Activated CD8-positive, alpha-beta memory T cell treated with anti-CD3 and anti-CD28 coated beads, Interleukin-2, amount 50 U/mL, for 1 hour (primary cell): ENCODE measurements around the gene MYLK.

Experiments used
- DNase-seq: peaks from one replicate; pipeline ENCODE4 v3.0.0-alpha.2; 2020; ENCODE audit errors: extremely low read depth

The MYLK gene

DNA sequence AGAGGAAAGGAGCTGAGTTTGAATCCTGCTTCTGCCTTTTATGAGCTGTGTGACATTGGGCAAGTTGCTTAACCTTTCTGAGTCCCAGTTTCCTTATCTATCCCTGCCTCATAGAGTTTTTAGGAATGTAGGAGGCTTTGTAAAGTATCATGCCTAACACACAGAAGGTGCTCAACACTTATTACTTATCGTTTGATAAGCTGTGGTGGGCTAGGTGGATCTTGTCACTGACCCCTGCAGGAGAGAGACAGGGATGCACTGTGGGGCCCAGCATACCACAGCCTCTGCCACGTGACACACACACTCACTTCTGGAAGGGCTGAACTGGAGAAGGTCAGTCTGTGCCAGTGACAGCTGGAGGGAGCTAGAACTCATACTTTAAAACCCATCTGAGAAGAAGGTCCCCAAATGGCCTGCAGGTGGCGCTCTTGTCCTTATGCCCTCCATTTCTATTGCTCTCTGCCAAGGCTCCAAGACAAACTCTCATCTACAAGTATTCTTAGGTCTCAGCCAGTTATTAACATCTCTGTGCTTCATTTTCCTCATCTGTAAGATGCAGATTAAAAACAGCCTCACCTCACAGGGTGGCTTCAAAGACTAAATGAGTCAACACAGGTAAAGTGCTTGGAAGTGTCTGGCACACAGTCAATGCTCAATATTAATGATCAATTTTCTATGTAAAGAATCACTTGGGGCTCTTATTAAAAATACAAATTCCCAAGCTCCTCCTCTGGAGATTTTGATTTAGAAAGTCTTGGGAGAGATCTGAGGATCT lies 241.8 kb downstream of the MYLK start:
- DNase-seq: no peak

DNA sequence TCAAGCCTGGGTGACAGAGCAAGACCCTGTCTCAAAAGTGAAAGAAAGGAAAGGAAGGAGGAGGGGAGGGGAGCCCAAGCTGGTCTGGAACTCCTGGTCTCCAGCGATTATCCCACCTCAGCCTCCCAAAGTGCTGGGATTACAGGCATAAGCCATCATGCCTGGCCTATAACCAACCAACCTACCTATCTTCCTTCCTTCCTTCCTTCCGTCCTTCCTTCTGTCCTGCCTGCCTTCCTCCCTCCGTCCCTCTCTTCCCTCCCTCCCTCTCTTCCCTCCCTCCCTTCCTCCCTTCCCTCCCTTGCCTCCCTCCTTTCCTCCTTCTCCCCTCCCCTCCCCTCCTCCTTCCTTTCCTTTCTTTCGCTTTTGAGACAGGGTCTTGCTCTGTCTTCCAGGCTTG lies 242.6 kb downstream of the MYLK start:
- no peak for DNase-seq

DNA sequence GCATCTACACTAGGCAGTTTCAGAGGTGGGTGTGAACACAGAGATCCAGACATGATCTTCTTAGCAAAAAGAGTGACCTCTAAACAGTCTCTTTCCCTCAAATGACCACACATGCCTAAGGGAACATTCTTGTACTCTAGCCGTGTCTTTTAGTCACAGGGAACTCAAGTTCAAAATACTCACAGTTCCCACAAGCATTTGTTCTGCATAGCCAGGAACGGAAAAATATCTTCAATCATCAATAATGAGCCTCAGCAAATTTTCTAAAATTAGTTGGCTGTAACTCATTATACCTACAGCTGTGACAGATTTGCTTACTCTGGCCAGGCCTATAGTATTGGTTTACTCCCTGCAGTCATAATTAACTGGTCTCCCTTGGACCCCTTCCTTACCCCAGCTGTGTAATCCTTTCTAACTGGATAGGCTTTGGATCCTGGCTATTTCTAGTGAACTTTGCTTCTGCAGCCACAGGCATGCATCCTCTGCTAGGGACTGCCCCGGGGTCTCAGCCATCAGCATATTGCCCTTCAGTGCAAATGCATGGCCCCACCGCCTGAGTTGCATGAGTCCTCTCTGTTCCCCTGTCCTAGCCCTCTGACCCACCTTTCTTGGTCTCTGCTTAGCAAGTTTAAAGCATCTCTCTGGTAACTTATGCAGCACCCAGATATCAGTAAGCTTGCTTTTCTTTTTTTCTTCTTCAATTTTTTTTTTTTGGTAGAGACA lies 243.2 kb downstream of the MYLK start:
- no peak for DNase-seq

DNA sequence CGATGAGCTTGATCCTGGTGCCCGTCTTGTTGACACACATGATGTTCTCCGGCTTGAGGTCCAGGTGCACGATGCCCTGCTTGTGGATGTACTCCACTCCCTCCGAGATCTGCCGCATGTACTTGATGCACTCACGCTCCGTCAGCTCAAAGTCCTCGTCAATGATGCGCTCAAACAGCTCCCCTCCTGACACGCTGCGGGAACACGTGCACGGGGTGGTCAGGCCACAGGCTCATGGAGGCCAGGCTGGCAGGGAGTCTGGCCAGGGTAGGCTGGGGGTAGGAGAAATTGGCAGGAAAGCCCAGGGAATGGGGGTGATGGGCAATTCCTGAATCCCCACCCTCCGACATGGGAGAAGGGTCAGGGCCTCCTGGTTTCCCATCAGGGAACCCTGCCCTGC lies 243.8 kb downstream of the MYLK start:
- no peak for DNase-seq

DNA sequence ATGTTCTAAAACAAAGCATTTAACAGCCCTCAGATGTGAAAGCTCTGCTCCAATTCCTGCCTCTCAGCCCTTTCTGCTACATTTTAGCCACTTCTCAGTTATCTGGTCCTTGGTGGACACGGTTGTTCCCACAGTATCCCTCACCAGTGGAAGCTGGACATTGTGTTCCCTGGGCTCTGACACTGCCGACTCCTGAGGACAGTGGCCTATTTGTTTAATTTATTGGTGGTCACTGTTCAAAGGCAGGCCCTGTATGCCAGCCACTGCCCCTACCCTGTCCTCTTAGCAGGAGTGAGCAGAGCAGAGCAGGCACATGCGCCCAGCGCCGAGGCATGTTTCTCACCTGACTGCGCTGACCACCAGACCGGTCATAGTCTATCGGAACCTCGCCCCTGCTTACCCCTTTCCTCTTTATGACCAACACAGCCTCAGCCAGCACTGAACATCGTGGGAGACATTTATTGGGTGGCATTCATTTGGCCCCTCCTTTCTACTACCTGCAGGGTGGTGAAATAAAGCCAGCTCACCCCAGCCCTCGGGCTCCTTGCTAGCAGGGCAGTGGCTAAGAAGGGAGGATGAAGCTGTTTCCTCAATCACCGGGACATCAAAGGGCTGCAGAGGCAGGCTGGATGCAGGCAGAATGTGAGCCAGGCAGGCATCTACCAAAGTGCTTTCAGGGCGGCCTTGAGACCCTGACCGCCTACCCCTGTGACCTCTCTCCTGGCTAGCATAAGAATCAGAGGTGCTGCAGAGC lies 245.0 kb downstream of the MYLK start:
- DNase-seq: no peak

DNA sequence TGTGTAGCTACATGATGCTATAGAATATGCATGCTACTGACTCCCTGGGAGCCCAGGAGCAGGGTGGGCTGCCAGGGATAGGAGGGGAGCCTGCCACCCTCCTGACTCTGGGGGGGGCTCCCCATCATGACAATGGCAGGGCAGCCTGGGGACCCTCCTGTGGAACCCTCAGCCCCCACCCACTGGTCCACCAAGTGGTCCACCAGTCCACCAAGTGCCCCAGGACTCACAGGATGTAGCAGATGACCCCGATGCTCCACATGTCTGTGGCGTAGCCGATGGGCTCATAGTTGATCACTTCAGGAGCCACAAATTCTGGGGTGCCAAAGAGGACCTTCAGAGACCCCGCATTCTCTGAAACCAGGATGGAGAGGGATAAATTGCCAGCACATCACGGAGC lies 246.3 kb downstream of the MYLK start:
- no peak for DNase-seq

DNA sequence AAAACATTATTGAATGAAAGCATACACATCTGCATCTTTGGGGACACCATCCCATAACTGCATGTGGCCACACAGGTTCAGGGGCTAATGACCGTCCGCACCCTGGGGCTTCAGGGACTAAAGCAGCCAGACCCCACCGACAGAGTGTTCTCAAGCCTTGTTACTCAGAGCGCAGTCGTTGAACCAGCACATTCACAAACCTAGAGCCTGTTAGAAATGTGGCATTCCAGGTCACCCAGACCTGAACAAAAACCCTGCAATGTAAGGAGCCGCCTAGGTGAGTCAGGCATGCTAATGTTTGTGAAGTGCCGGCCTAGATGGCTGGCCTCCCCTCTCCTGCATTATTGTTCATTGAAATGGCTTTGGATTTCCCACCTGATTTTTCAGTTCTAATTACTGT lies 247.0 kb downstream of the MYLK start:
- no peak for DNase-seq

DNA sequence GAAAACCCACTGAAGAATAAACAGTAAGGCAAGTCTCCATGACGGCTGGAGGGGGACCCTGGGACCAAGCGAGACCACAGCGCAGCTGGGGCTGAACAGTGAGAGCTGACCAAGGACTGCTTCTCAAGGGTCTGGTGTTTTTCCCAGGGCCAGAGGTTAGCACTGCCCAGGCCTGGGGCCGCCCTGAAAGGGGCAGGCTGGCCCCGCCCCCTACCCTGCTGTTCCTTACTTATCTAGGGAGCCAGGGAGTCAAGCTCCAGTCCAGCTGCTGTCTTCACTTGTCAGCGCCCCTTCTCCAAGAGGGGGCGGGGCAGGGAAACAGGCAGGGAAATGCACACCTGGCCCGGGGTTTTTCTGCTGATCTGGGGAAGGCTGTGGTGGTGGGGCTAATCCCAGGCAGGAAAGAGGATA lies 247.7 kb downstream of the MYLK start:
- no peak for DNase-seq

DNA sequence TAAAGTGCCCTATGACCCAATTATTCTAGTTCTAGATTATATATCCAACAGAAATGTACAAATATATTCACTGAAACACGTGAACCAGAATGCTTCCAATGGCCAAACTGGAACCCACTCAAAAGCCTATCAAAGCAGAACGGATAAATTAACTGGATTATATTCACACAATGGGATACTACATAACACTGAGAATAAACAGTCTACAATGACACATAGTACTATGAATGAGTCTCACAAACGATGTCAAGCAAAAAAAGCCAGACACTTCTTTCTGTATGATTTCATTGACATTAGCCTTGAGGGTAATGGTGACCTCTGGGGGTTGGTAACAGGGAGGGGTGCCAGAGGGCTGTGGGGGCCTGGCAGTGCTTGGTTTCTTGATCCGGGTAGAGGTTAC lies 248.4 kb downstream of the MYLK start:
- DNase-seq: no peak

DNA sequence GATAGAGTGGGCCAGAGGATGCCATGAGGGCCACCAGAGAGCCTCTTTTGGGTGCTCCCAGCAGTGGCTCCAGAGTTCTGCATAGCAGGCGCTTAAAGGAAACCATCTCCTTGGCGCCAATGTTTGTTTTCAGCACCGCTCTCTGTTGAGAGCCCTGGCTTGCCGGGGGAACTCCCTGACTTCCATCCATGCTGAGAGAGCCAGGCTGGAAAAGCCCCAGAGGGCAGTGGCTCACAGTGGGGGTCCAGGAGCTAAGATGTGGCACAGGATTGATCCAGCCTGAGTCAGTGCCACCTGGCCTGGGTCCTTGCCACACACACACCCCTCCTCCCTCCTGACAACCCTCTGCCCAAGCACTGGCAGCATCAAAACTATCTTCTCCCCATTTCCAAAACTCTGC lies 248.9 kb downstream of the MYLK start:
- DNase-seq: no peak

DNA sequence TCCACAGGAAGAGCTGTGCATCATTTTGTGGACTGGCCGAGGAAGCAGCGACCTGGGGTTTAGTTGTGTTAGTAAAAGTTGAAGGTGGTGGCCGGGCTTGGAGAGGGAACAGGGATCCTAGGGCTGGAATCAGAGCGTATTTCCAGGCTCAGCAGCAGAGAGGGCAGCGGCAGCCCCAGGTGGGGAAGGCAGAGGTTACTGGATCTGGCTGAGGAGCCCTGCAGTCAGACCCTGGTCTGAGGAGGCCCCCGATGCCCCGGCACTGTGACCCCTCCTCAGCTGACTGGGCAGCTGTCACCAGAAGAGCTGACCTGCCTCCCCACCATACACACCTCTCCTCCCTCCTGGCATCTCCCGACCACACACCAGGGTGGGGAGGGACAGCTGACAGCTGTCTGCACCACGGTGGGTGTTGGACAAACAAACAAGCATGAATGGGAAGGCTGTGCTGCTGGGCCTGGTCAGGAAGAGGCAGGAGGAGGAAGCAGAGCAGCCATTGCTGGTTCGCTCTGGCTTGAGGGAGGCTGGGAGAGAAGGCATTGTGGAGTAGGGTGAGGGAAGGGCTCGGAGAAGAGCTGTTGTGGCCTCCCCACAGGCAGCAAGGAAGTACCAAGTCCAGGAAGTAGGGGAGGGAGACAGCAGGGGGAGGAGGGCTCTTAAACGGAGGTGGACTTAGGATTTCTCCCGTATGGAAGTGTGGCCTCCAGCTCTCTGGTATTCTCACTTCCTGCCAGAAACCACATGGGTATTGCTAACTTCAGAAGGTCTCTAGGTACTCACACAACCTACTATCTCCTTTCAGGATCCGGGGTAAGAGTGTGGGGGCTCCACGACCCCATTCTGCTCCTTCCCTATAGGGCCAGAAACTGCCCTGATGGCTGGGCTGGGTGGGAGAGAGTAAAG lies 249.7 kb downstream of the MYLK start:
- no peak for DNase-seq

DNA sequence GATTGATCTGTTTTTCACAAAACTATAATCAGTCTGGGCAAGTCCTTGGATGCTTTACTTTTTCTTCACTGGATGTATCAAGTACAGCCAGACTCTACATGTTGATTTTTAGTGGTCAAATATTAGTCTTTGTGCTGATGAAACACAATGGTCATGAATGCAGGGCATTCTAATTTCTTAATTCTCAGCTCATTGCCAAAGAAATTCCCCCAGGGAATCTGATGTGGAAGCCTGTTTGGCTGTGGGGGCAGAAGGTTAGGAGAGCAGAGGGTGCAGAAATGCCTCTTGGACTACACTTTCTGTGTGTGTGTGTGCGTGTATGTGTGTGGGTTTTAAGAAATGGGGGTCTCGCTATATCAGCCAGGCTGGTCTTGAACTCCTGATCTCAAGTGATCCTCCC lies 250.6 kb downstream of the MYLK start:
- no peak for DNase-seq

DNA sequence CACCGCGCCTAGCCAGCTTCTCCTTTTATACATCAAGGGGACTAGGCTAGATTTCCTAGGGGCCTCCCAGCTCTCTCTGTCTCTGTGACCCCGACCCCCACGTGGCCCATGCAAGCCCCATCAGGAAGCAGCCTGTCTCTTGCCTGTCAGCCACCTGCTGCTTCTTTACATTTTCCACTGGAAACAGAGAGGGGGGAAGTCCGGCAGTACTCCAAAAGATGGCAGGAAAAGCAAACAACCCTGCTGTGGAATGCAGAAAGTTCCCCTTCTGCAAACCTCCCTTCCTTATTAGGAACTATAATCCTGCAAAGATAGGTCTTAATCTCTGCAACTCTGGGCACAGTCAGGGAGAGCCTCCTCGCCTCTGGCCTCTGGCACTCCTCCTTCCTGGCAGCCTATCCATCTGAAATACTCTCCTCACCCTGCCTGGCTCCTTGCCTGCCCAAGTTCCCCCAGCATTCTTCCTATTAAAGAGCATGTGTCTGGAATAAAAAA lies 251.9 kb downstream of the MYLK start:
- no peak for DNase-seq

DNA sequence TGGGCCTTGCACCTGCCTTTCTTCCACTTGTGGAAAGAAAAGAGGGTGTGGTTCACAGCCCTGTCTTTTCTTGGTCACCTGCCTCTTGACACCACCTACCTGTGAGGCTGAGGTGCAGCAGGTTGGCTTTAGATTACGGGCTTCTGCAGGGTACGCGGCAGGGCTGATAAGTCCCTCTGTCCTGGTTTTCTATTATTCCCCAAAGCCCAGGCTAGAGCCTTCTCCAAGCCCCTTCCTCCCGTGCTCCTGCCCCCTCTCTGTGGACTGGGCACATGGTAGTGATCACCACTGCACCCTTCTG lies 254.4 kb downstream of the MYLK start:
- DNase-seq: no peak

DNA sequence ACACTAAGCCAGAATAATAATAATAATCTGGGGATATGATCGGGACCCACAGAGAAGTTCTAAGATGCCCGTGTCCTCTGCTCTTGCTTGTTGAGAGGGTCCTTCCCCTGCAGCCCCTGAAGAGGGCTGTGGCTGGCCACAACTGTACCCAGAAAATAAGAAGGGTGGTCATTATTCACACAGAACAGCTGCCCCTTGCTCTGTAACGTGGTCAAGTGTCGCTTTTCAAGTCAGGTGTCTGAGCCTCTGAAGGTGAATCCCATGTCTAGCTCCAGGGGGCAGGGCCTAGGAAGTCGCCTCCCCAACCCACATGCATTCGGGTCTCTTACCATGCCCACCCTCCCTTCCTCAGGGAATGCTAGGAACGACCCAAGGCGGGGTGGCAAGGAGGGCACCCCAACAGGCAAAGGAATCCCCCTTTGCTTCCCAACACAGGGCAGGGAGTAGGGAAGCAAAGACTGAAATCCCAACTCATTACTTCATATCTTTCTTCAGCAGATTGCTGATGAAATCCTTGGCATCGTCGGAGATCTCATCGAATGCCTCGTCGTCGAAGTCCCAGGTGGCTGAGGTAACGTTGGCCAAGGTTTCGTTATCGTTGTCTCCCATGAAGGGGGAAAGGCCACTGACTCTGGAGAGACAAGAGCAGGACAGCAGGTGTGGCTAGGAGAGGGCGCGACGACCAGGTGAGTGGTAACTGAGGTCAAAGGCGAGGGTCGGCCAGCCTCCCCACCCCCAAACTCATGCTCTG lies 255.0 kb downstream of the MYLK start:
- DNase-seq: no peak

DNA sequence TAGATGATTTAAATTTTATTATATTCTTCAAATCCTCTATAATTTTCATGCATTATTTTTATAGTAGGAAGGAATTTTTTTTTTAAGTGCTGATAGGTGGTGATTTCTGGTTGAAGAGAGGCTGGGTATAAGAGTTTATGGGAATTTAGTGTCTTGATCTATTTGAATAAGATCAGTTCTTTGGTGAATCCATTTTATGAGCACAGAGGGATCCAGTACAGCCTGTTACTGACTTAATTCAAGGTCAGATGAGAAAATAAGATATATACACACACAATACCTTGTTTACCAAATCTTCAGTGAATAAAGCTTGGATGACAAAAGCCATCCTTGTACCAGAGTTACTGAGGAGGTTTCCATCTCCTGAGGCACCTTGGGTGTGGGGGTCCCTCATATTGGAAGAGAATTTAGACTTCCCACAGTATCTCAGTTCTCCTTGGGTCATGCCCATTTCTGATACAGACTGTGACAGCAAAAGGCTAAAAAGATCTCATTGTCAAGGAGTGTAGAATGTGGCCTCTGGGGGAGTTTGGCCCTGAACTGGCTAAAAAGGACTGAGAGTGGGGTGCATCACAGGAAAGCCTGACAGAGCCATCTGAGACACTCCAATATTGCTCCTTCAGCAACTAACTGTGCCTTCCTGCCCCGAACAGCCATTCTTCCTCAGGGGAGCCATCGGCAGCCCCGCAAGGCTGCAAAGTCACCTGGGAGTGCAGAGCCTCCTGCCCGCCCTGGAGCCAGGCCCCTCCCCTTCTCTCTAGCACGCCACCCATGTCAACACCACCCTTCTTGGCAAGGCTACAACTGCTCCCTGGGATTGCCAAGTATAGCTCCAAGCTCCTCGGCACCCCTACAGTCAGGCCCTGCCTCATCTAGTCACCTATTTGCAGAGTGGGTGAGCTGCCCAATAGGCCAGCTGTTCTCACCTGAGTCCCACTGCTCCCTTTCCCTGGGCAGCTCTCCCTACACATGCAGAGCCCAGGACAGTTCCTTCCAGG lies 256.2 kb downstream of the MYLK start:
- no peak for DNase-seq

DNA sequence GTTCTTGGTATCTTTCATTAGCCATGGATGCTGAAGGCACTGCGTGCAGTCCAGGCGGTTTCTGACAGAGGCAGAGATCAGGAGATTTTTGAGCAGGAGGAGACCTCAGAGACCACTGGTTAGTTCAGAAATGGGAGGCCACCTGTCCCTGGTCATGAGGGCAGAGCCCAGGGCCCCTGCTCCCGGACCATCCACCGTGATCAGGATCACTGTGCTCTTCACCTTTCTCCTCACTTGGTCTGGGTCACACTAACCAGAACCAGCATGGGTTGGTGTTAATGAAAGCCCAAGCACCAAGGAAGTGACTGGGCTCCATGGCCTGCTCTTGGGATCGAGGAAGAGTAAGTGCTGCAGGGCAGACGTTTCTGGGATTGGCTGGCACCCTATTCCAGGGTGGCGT lies 257.3 kb downstream of the MYLK start:
- DNase-seq: no peak

DNA sequence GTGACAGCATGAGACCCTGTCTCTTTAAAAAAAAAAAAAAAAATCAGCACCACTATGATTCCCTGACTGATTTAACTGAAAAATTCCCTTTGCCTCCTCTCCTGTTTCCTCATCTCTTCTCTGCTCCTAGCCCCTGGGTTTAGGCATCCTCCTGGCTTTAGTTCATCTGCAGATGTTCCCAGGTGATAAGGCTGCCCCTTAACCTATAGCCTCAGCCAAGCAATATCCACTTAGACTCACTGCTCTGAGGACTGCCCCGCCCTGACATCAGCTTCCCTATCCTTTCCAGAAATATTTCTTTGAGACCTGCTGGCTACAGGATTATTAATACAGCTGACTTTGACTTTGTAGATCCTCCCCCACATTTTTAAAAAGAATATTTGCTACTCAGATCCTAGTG lies 259.8 kb downstream of the MYLK start:
- no peak for DNase-seq

DNA sequence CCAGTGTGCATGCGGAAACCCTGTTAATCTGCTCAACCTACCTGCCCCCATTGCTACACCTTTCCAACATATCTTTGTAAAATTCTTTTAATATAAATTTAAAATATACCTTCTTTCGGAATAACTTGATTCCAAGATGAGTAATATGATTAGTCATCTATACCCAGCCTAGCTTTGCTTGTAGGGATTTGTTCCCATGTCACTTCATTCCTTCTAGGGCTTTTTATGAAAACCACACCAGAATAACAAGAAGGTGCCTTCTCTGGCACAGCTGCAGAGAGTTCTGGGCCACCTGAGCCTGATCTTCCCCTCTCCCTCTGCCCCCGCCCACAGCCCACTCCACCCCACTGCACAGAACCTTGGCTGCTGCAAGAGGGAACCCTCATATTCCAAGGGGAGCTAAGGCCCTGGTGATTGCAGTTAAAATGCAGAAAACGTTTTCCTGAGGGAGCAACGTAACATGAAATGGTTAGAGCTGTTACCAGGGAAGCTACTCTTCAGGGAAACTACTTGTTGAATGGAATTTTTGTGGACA lies 260.7 kb downstream of the MYLK start:
- DNase-seq: no peak

DNA sequence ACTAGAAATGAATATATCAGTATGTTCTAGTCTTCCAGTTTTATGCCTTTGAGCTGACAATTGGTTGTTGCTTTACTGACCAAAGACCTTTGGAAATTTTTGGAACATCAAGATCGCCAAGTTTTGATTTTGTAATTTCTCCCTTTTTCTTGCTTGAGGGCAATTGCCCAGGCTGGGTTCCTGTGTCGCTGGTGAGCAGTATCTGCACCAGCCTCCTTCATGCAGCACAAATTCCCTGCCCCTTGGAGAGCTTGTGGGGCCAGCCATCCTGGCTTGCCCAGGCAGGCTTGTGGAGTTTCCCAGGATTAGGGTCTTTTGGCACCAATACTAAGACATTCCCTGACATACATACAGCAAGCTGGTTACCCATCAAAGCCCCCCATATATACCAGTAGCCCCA lies 261.4 kb downstream of the MYLK start:
- no peak for DNase-seq
